Ascending aorta (tissue), 2 donors: ENCODE measurements around the gene TLNRD1. TPM values are rescaled to one million over a fixed set of nuclear protein-coding genes. Genes with fewer than 3 reads are reported as not detected.

Experiments used
- DNase-seq, 2 donors: peaks; one replicate each; pipeline ENCODE4 v3.0.0-alpha.2; 2019; ENCODE audit warnings: low spot score in 2 of 2
- H3K27ac ChIP-seq, 2 donors: fragments of 200-600 bp; sonication (generic); one replicate each; pipeline ENCODE4 v1.5.1; 2016 to 2017; ENCODE audit warnings: mild to moderate bottlenecking in 1 of 2
- H3K27me3 ChIP-seq: fragments of 200-600 bp; sonication (generic); one replicate; pipeline ENCODE4 v1.5.1; 2017
- H3K36me3 ChIP-seq, 2 donors: fragments of 200-600 bp; sonication (generic); one replicate each; pipeline ENCODE4 v1.5.1; 2016
- H3K4me1 ChIP-seq, 2 donors: fragments of 200-600 bp; sonication (generic); one replicate each; pipeline ENCODE4 v1.5.1; 2016 to 2017; ENCODE audit warnings: mild to moderate bottlenecking in 1 of 2
- H3K4me3 ChIP-seq, 2 donors: fragments of 200-600 bp; sonication (generic); one replicate each; pipeline ENCODE4 v1.5.1; 2016 to 2017; ENCODE audit warnings: mild to moderate bottlenecking in 1 of 2
- H3K9me3 ChIP-seq, 2 donors: fragments of 200-600 bp; sonication (generic); one replicate each; pipeline ENCODE4 v1.5.1; 2016
- CTCF ChIP-seq, 3 experiments: fragments of 200-600 bp in 2 of 3; fragments of 450-650 bp in 1 of 3; sonication (generic) in 2 of 3; IDR thresholded peaks; one replicate each; pipeline ENCODE4 v1.5.1; 2016 to 2019; ENCODE audit warnings: antibody characterized with exemption in 3 of 3, mild to moderate bottlenecking in 1 of 3, moderate library complexity in 1 of 3
- intact Hi-C: fragments of 100-400 bp; cut with DNase I; formaldehyde crosslinking; loops from one replicate; pipeline ENCODE4 v1.15.1; 2023
- total RNA-seq: library from RNA; depleted of rRNA; stranded (reverse); fragments of >200 nt; gene quantifications from one replicate; pipeline ENCODE4 v1.1.0, GENCODE V29; 2016

Gene TLNRD1
- total RNA-seq, 1 donor from 2014 or later: 59.3 TPM

GRCh38 chr15:80986487-80986886 is 14.2 kb upstream of the TLNRD1 start:
- peak in 1 of 2 donors; percentile 41 for DNase-seq
- no peak overlapping the region for H3K27ac ChIP-seq
- intact Hi-C loops: loop anchor here (5.0 to 10.0 kb wide), 3 partner anchors 281 to 1062 kb away; no protein-coding TSS in a partner anchor
- peaks cover 0 to 29% of the 10 kb centered on the region in 2 donors for H3K4me1 ChIP-seq
- TF ChIP-seq CTCF (IDR thresholded peaks at IDR 0.05): no peak
- H3K9me3 ChIP-seq: no peaks in the 10 kb centered on the region
- H3K36me3 ChIP-seq: peaks cover 0 to 5% of the 10 kb centered on the region in 2 donors
- H3K27me3 ChIP-seq: no peaks in the 10 kb centered on the region
- H3K4me3 ChIP-seq: no peak overlapping the region

- Histone ChIP-seq H3K4me3 (peak overlapping the region; percentile 70 to 95), H3K36me3 (no peaks in the 10 kb centered on the region), H3K27ac (no peak overlapping the region), H3K4me1 (peaks cover 0 to 29% of the 10 kb centered on the region in 2 donors), H3K9me3 (no peaks in the 10 kb centered on the region), H3K27me3 (no peaks in the 10 kb centered on the region)
- intact Hi-C loops: loop anchor here (5.0 to 10.0 kb wide), 3 partner anchors 279 to 1063 kb away; no protein-coding TSS in a partner anchor
- DNase-seq: peak in 1 of 2 donors; percentile 19
- no peak for TF ChIP-seq CTCF (IDR thresholded peaks at IDR 0.05)
Measured at GRCh38 chr15:80988148-80988796, 12.5 kb upstream of the TLNRD1 start.

GRCh38 chr15:80989081-80989517 is 11.6 kb upstream of the TLNRD1 start:
- intact Hi-C loops: loop anchor here (1.0 to 10.0 kb wide), 4 partner anchors 12 to 1064 kb away; no protein-coding TSS in a partner anchor
- no peak for TF ChIP-seq CTCF (IDR thresholded peaks at IDR 0.05)
- no peaks in the 10 kb centered on the region for H3K27me3 ChIP-seq
- no peaks in the 10 kb centered on the region for H3K9me3 ChIP-seq
- DNase-seq: no peak
- no peaks in the 10 kb centered on the region for H3K36me3 ChIP-seq
- peak overlapping the region; percentile 91 to 92 for H3K27ac ChIP-seq
- H3K4me1 ChIP-seq: peaks cover 0 to 29% of the 10 kb centered on the region in 2 donors
- peak overlapping the region; percentile 70 to 95 for H3K4me3 ChIP-seq

GRCh38 chr15:80989518-80990478 is 10.9 kb upstream of the TLNRD1 start, which contains the start of gene MESD:
TSS of gene MESD (minus strand) at chr15:80989819. CDS start at chr15:80989791, 28 bp downstream.
- intact Hi-C loops: loop anchor here (1.0 to 10.0 kb wide), 7 partner anchors 12 to 1065 kb away; partner anchors contain the start of genes MEX3B and ZFAND6
- Histone ChIP-seq H3K9me3 (no peaks in the 10 kb centered on the region), H3K27me3 (no peaks in the 10 kb centered on the region), H3K36me3 (no peaks in the 10 kb centered on the region), H3K4me1 (peaks cover 0 to 29% of the 10 kb centered on the region in 2 donors), H3K4me3 (peak within 1 kb of the TSS; percentile 70 to 95), H3K27ac (peak within 1 kb of the TSS; percentile 91 to 92)
- TF ChIP-seq CTCF (IDR thresholded peaks at IDR 0.05): no peak
- peak; percentile 86 to 98 for DNase-seq

GRCh38 chr15:80990955-80991354 is 9.8 kb upstream of the TLNRD1 start:
- intact Hi-C loops: loop anchor here (2.0 to 10.0 kb wide), 3 partner anchors 58 to 1054 kb away; partner anchors contain the start of genes MEX3B and ZFAND6

More at GRCh38 chr15:80990955-80991354, 9.8 kb upstream of the TLNRD1 start:
- Histone ChIP-seq H3K4me1 (peaks cover 0 to 29% of the 10 kb centered on the region in 2 donors), H3K9me3 (no peaks in the 10 kb centered on the region), H3K4me3 (no peak overlapping the region), H3K36me3 (no peaks in the 10 kb centered on the region), H3K27me3 (no peaks in the 10 kb centered on the region), H3K27ac (peak overlapping the region; percentile 91 to 92)
- TF ChIP-seq CTCF (IDR thresholded peaks at IDR 0.05): no peak
- DNase-seq: peak in 1 of 2 donors; percentile 44
